K562 (cell line): ENCODE measurements around the gene MYBPHL. TPM values are rescaled to one million over a fixed set of nuclear protein-coding genes. Genes with fewer than 3 reads are reported as not detected.

Experiments used
- GTF2E2 ChIP-seq: fragments of 200-800 bp; sonication (Bioruptor generic); IDR thresholded peaks from 2 replicates; pipeline ENCODE4 v1.6.1; 2016; ENCODE audit warnings: missing genetic modification characterization, missing compliant biosample characterization
- HEY1 ChIP-seq: fragments of 250-450 bp; sonication (Bioruptor Pico); IDR thresholded peaks from 2 replicates; pipeline ENCODE4 v1.5.0; 2020; ENCODE audit warnings: mild to moderate bottlenecking, moderate library complexity, borderline replicate concordance
- HMG20A ChIP-seq: fragments of 450-650 bp; formaldehyde crosslinking; conservative IDR thresholded peaks from 2 replicates; pipeline ENCODE4 v1.4.0; 2020; ENCODE audit warnings: mild to moderate bottlenecking, mixed read lengths
- NRF1 ChIP-seq, 2 experiments: fragments of 450-650 bp; IDR thresholded peaks in 1 of 2; conservative IDR thresholded peaks in 1 of 2; 2 replicates each; pipeline ENCODE4 v1.6.1; 2014; ENCODE audit warnings: mild to moderate bottlenecking in 2 of 2
- SMARCA5 ChIP-seq: fragments of 450-650 bp; IDR thresholded peaks from 2 replicates; pipeline ENCODE4 v1.6.1; 2016
- TCF3 ChIP-seq: sonication (generic); formaldehyde crosslinking; IDR thresholded peaks from 2 replicates; pipeline ENCODE4 v1.4.0; 2020; ENCODE audit warnings: mild to moderate bottlenecking, missing genetic modification reagents
- THRAP3 ChIP-seq: fragments of 450-650 bp; IDR thresholded peaks from 2 replicates; pipeline ENCODE4 v1.6.1; 2016; ENCODE audit warnings: mild to moderate bottlenecking, inconsistent platforms, borderline replicate concordance
- ZBTB7A ChIP-seq: IDR thresholded peaks from 2 replicates; pipeline ENCODE4 v1.6.1; 2011; ENCODE audit warnings: low read depth, mild to moderate bottlenecking, low read length, moderate library complexity, borderline replicate concordance; ENCODE audit not compliant: control insufficient read depth
- ZNF57 ChIP-seq: fragments of 450-650 bp; formaldehyde crosslinking; IDR thresholded peaks from 2 replicates; pipeline ENCODE4 v1.4.0; 2020; ENCODE audit warnings: mild to moderate bottlenecking, moderate library complexity
- polyA plus RNA-seq, 8 experiments: library from polyadenylated mRNA; depleted of rRNA in 4 of 8; stranded (reverse) in 5 of 8; unstranded in 3 of 8; fragments of >200 nt; fragmentation: Nextera tagmentation in 2 of 8; fragmentation: Illumina TruSeq in 1 of 8; extraction: Ambion mirVana in 2 of 8; extraction: Trizol in 1 of 8; gene quantifications; 2 replicates each; pipeline versions ENCODE4 v1.2.1 to v1.2.3, GENCODE V29; 2011 to 2014; ENCODE audit warnings: inconsistent platforms in 1 of 8, missing spikeins in 1 of 8
- total RNA-seq, 7 experiments: library from RNA; depleted of rRNA in 6 of 7; stranded (reverse); fragments of >200 nt in 6 of 7; fragmentation: Illumina TruSeq in 2 of 7; extraction: Trizol in 2 of 7; gene quantifications; 2 replicates each; pipeline versions ENCODE4 v1.2.1 to v1.2.3, GENCODE V29; 2011 to 2021; ENCODE audit warnings: low replicate concordance in 1 of 7
- TF ChIP-seq, protein P1 (sequence below), 2 experiments: fragments of 450-650 bp; formaldehyde crosslinking in 1 of 2; IDR thresholded peaks; 2 replicates each; pipeline versions ENCODE4 v1.4.0 to v1.6.1; 2014 to 2020; ENCODE audit warnings: mild to moderate bottlenecking in 2 of 2, borderline replicate concordance in 1 of 2, low read depth in 1 of 2
- TF ChIP-seq, protein P2 (sequence below): fragments of 450-650 bp; IDR thresholded peaks from 2 replicates; pipeline ENCODE4 v1.6.1; 2016; ENCODE audit warnings: low read depth, mild to moderate bottlenecking, moderate library complexity
- TF ChIP-seq, protein P3 (sequence below), 3 experiments: fragments of 200-800 bp in 1 of 3; sonication (Bioruptor generic) in 1 of 3; sonication (generic) in 1 of 3; formaldehyde crosslinking in 1 of 3; IDR thresholded peaks; 2 replicates each; pipeline versions ENCODE4 v1.6.1 to v1.8.0; 2016 to 2022; ENCODE audit warnings: mild to moderate bottlenecking in 2 of 3, missing compliant biosample characterization in 2 of 3, missing genetic modification characterization in 2 of 3, missing genetic modification reagents in 1 of 3
- TF ChIP-seq, protein P4 (sequence below): fragments of 450-650 bp; IDR thresholded peaks from 2 replicates; pipeline ENCODE4 v1.6.1; 2016; ENCODE audit warnings: mild to moderate bottlenecking

MYBPHL gene
- total and polyA plus RNA-seq, 9 of the 15 experiments (the other 6 are each of a cell fraction or from before 2014, with no cell fraction given) = 0.20 to 1.9 (median 0.33) TPM

DNA sequence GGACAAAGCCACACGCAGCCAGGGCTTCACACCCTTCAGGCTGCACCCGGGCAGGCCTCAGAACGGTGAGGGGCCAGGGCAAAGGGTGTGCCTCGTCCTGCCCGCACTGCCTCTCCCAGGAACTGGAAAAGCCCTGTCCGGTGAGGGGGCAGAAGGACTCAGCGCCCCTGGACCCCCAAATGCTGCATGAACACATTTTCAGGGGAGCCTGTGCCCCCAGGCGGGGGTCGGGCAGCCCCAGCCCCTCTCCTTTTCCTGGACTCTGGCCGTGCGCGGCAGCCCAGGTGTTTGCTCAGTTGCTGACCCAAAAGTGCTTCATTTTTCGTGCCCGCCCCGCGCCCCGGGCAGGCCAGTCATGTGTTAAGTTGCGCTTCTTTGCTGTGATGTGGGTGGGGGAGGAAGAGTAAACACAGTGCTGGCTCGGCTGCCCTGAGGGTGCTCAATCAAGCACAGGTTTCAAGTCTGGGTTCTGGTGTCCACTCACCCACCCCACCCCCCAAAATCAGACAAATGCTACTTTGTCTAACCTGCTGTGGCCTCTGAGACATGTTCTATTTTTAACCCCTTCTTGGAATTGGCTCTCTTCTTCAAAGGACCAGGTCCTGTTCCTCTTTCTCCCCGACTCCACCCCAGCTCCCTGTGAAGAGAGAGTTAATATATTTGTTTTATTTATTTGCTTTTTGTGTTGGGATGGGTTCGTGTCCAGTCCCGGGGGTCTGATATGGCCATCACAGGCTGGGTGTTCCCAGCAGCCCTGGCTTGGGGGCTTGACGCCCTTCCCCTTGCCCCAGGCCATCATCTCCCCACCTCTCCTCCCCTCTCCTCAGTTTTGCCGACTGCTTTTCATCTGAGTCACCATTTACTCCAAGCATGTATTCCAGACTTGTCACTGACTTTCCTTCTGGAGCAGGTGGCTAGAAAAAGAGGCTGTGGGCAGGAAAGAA lies 32.0 kb downstream of the MYBPHL start (continued):
- TF ChIP-seq, protein P1, sequence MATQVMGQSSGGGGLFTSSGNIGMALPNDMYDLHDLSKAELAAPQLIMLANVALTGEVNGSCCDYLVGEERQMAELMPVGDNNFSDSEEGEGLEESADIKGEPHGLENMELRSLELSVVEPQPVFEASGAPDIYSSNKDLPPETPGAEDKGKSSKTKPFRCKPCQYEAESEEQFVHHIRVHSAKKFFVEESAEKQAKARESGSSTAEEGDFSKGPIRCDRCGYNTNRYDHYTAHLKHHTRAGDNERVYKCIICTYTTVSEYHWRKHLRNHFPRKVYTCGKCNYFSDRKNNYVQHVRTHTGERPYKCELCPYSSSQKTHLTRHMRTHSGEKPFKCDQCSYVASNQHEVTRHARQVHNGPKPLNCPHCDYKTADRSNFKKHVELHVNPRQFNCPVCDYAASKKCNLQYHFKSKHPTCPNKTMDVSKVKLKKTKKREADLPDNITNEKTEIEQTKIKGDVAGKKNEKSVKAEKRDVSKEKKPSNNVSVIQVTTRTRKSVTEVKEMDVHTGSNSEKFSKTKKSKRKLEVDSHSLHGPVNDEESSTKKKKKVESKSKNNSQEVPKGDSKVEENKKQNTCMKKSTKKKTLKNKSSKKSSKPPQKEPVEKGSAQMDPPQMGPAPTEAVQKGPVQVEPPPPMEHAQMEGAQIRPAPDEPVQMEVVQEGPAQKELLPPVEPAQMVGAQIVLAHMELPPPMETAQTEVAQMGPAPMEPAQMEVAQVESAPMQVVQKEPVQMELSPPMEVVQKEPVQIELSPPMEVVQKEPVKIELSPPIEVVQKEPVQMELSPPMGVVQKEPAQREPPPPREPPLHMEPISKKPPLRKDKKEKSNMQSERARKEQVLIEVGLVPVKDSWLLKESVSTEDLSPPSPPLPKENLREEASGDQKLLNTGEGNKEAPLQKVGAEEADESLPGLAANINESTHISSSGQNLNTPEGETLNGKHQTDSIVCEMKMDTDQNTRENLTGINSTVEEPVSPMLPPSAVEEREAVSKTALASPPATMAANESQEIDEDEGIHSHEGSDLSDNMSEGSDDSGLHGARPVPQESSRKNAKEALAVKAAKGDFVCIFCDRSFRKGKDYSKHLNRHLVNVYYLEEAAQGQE (IDR thresholded peaks at IDR 0.05; ENCODE audit: borderline replicate concordance) = no peak
- TF ChIP-seq, protein P1 (CRISPR knock-in tag; IDR thresholded peaks at IDR 0.05; ENCODE audit: low read depth) = no peak
- TF ChIP-seq, protein P2, sequence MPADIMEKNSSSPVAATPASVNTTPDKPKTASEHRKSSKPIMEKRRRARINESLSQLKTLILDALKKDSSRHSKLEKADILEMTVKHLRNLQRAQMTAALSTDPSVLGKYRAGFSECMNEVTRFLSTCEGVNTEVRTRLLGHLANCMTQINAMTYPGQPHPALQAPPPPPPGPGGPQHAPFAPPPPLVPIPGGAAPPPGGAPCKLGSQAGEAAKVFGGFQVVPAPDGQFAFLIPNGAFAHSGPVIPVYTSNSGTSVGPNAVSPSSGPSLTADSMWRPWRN = 0 out of 2 replicates have a peak, but pooled peaks have one; percentile 22
- TF ChIP-seq, protein P3, sequence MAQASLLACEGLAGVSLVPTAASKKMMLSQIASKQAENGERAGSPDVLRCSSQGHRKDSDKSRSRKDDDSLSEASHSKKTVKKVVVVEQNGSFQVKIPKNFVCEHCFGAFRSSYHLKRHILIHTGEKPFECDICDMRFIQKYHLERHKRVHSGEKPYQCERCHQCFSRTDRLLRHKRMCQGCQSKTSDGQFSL (CRISPR knock-in tag; IDR thresholded peaks at IDR 0.05) = peak; percentile 38; the same call in 1 of the 2 replicates
- TF ChIP-seq, protein P3 (tag; IDR thresholded peaks at IDR 0.05) = no peak; a peak in 1 of 4 replicates
- TF ChIP-seq HEY1 (CRISPR knock-in tag) (no peak), THRAP3 (no peak), SMARCA5 (no peak), HMG20A (CRISPR knock-in tag) (no peak), ZNF57 (no peak), TCF3 (CRISPR knock-in tag) (no peak), GTF2E2 (no peak), NRF1 (conservative IDR thresholded peaks at IDR 0.05 in 1 of 2, IDR thresholded peaks at IDR 0.05 in 1 of 2) (peak; percentile 23 to 38; a peak in 2 of 4 replicates), ZBTB7A (peak; percentile 46; the same call in 1 of the 2 replicates)
- TF ChIP-seq, protein P4, sequence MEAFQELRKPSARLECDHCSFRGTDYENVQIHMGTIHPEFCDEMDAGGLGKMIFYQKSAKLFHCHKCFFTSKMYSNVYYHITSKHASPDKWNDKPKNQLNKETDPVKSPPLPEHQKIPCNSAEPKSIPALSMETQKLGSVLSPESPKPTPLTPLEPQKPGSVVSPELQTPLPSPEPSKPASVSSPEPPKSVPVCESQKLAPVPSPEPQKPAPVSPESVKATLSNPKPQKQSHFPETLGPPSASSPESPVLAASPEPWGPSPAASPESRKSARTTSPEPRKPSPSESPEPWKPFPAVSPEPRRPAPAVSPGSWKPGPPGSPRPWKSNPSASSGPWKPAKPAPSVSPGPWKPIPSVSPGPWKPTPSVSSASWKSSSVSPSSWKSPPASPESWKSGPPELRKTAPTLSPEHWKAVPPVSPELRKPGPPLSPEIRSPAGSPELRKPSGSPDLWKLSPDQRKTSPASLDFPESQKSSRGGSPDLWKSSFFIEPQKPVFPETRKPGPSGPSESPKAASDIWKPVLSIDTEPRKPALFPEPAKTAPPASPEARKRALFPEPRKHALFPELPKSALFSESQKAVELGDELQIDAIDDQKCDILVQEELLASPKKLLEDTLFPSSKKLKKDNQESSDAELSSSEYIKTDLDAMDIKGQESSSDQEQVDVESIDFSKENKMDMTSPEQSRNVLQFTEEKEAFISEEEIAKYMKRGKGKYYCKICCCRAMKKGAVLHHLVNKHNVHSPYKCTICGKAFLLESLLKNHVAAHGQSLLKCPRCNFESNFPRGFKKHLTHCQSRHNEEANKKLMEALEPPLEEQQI = no peak
